T-helper 17 cell (primary cell): Measurements from ENCODE around the gene APEH. TPM values are rescaled to one million over a fixed set of nuclear protein-coding genes. Genes with fewer than 3 reads are reported as not detected.
"Not testable (repeated sequence)": the region's sequence is repeated elsewhere in the genome, so short reads cannot be mapped to it uniquely, and the experiment has no call there.

ENCODE experiments used
- ATAC-seq: fragments of 150-1000 bp; cut with Tn5 transposase; 2 replicates; pipeline ENCODE4 v1.10.0; 2021; ENCODE audit warnings: mild to moderate bottlenecking, moderate library complexity
- DNase-seq, 3 donors: peaks; one replicate each; pipeline versions ENCODE4 v3.0.0 to v3.0.0-alpha.2; 2020 to 2021
- H3K9me3 ChIP-seq: one replicate; pipeline ENCODE4 v1.7.0; 2013; ENCODE audit warnings: low read length, mild to moderate bottlenecking; ENCODE audit not compliant: control insufficient read depth, poor library complexity, severe bottlenecking
- H3K27ac Mint-ChIP-seq: one replicate; pipeline ENCODE4 v1.8.0; 2022; ENCODE audit warnings: mild to moderate bottlenecking, moderate library complexity, mixed read lengths
- H3K27me3 Mint-ChIP-seq: one replicate; pipeline ENCODE4 v1.8.0; 2022; ENCODE audit warnings: mixed read lengths
- H3K36me3 Mint-ChIP-seq: one replicate; pipeline ENCODE4 v1.8.0; 2022; ENCODE audit warnings: low read depth, mixed read lengths
- H3K4me1 Mint-ChIP-seq: one replicate; pipeline ENCODE4 v1.8.0; 2022; ENCODE audit warnings: mild to moderate bottlenecking, mixed read lengths
- H3K4me3 Mint-ChIP-seq: one replicate; pipeline ENCODE4 v1.8.0; 2022; ENCODE audit warnings: mild to moderate bottlenecking, moderate library complexity, mixed read lengths
- total RNA-seq, 4 donors: library from RNA in 2 of 4; stranded (reverse) in 2 of 4; gene quantifications; one replicate each; pipeline ENCODE4 v1.2.3 and lab custom pipeline; 2022 to 2026

The APEH gene
- total RNA-seq, 2 donors from 2014 or later, result 61.2 to 71.0 TPM

- H3K36me3 Mint-ChIP-seq, ATAC-seq, H3K9me3 ChIP-seq, DNase-seq, H3K4me3 Mint-ChIP-seq, H3K27me3 Mint-ChIP-seq, H3K27ac Mint-ChIP-seq: not testable (repeated sequence)
- H3K4me1 Mint-ChIP-seq, result peaks cover 24% of the 10 kb centered on the region
These were observed 17.3 kb downstream of the APEH start for GRCh38 chr3:49691481-49691880.

- H3K9me3 ChIP-seq, ATAC-seq, DNase-seq, H3K27ac Mint-ChIP-seq, H3K36me3 Mint-ChIP-seq, H3K4me3 Mint-ChIP-seq, H3K27me3 Mint-ChIP-seq: not testable (repeated sequence)
- H3K4me1 Mint-ChIP-seq, result peaks cover 15% of the 10 kb centered on the region
These were observed 20.4 kb downstream of the APEH start for GRCh38 chr3:49694409-49695070.

- H3K27ac Mint-ChIP-seq, DNase-seq, H3K27me3 Mint-ChIP-seq, H3K4me3 Mint-ChIP-seq, H3K9me3 ChIP-seq, H3K36me3 Mint-ChIP-seq, ATAC-seq, H3K4me1 Mint-ChIP-seq: not testable (repeated sequence)
These were observed 21.3 kb downstream of the APEH start for GRCh38 chr3:49695350-49696015.

- Mint-ChIP-seq H3K4me3 (no peak overlapping the region), H3K27ac (no peak overlapping the region), H3K27me3 (no peaks in the 10 kb centered on the region), H3K36me3 (no peaks in the 10 kb centered on the region), H3K4me1 (peaks cover 7% of the 10 kb centered on the region)
- ATAC-seq (no peak), DNase-seq (no peak)
- no peaks in the 10 kb centered on the region for H3K9me3 ChIP-seq
These were observed 25.3 kb downstream of the APEH start for GRCh38 chr3:49699281-49699979.

GRCh38 chr3:49700014-49700413 is 25.9 kb downstream of the APEH start:
- H3K36me3 Mint-ChIP-seq, result no peaks in the 10 kb centered on the region
- no peaks in the 10 kb centered on the region for H3K27me3 Mint-ChIP-seq

GRCh38 chr3:49700453-49701128 is 26.4 kb downstream of the APEH start:
- ATAC-seq (no peak), DNase-seq (no peak)
- H3K9me3 ChIP-seq, result no peaks in the 10 kb centered on the region
- Mint-ChIP-seq H3K4me1 (peaks cover 7% of the 10 kb centered on the region), H3K36me3 (no peaks in the 10 kb centered on the region), H3K4me3 (no peak overlapping the region), H3K27me3 (no peaks in the 10 kb centered on the region), H3K27ac (no peak overlapping the region)

More at GRCh38 chr3:49700014-49700413, 25.9 kb downstream of the APEH start:
- DNase-seq (no peak), ATAC-seq (no peak)
- peaks cover 7% of the 10 kb centered on the region for H3K4me1 Mint-ChIP-seq
- H3K4me3 Mint-ChIP-seq, result no peak overlapping the region
- H3K9me3 ChIP-seq, result no peaks in the 10 kb centered on the region
- H3K27ac Mint-ChIP-seq, result no peak overlapping the region

- H3K27ac Mint-ChIP-seq, result no peak overlapping the region
- no peaks in the 10 kb centered on the region for H3K9me3 ChIP-seq
- ATAC-seq (no peak), DNase-seq (no peak)
- H3K27me3 Mint-ChIP-seq, result no peaks in the 10 kb centered on the region
- H3K4me3 Mint-ChIP-seq, result no peak overlapping the region
- H3K4me1 Mint-ChIP-seq, result peaks cover 7% of the 10 kb centered on the region
- H3K36me3 Mint-ChIP-seq, result no peaks in the 10 kb centered on the region
These were observed 27.4 kb downstream of the APEH start for GRCh38 chr3:49701388-49702077.

GRCh38 chr3:49702672-49703071 is 28.5 kb downstream of the APEH start:
- H3K27ac Mint-ChIP-seq, result no peak overlapping the region
- no peak overlapping the region for H3K4me3 Mint-ChIP-seq
- peaks cover 12% of the 10 kb centered on the region for H3K4me1 Mint-ChIP-seq
- DNase-seq, result no peak
- H3K27me3 Mint-ChIP-seq, result no peaks in the 10 kb centered on the region
- no peak for ATAC-seq
- no peaks in the 10 kb centered on the region for H3K9me3 ChIP-seq
- peaks cover 2% of the 10 kb centered on the region for H3K36me3 Mint-ChIP-seq

GRCh38 chr3:49703443-49703927 is 29.3 kb downstream of the APEH start:
- peak; percentile 99 for ATAC-seq
- Mint-ChIP-seq H3K4me3 (no peak overlapping the region), H3K4me1 (peaks cover 14% of the 10 kb centered on the region), H3K27me3 (no peaks in the 10 kb centered on the region), H3K36me3 (peaks cover 2% of the 10 kb centered on the region), H3K27ac (peak overlapping the region; percentile 59)
- DNase-seq, result peak; percentile 38 to 56 (median 44)
- no peaks in the 10 kb centered on the region for H3K9me3 ChIP-seq

GRCh38 chr3:49703956-49704355 is 29.8 kb downstream of the APEH start:
- H3K9me3 ChIP-seq, result no peaks in the 10 kb centered on the region
- Mint-ChIP-seq H3K27me3 (no peaks in the 10 kb centered on the region), H3K27ac (peak overlapping the region; percentile 59), H3K4me1 (peaks cover 14% of the 10 kb centered on the region), H3K36me3 (peaks cover 2% of the 10 kb centered on the region), H3K4me3 (no peak overlapping the region)
- ATAC-seq (no peak), DNase-seq (no peak)

GRCh38 chr3:49704629-49705028 is 30.5 kb downstream of the APEH start:
- no peak overlapping the region for H3K4me3 Mint-ChIP-seq
- H3K4me1 Mint-ChIP-seq, result peaks cover 14% of the 10 kb centered on the region
- DNase-seq (no peak), ATAC-seq (no peak)
- peaks cover 2% of the 10 kb centered on the region for H3K36me3 Mint-ChIP-seq
- no peaks in the 10 kb centered on the region for H3K9me3 ChIP-seq
- H3K27ac Mint-ChIP-seq, result no peak overlapping the region
- H3K27me3 Mint-ChIP-seq, result no peaks in the 10 kb centered on the region

- DNase-seq, result no peak
These were observed 31.3 kb downstream of the APEH start for GRCh38 chr3:49705390-49705960.

More at GRCh38 chr3:49705390-49705960, 31.3 kb downstream of the APEH start:
- no peaks in the 10 kb centered on the region for H3K9me3 ChIP-seq
- Mint-ChIP-seq H3K4me3 (no peak overlapping the region), H3K4me1 (peaks cover 14% of the 10 kb centered on the region), H3K36me3 (peaks cover 2% of the 10 kb centered on the region), H3K27me3 (no peaks in the 10 kb centered on the region), H3K27ac (no peak overlapping the region)
- no peak for ATAC-seq
